HepG2 (cell line): ENCODE data around the gene FBXW2. TPM values are rescaled to one million over a fixed set of nuclear protein-coding genes. Genes with fewer than 3 reads are reported as not detected.
A peak's percentile ranks its signal among the peaks of the same experiment; 100 is the strongest.

ENCODE experiments used
- ATAC-seq: fragments of 200-7000 bp; cut with Tn5 transposase; 3 replicates; pipeline ENCODE4 v1.9.1; 2020; ENCODE audit warnings: mild to moderate bottlenecking, moderate library complexity
- BruUV-seq: library from RNA; stranded (reverse); fragments of 400-500 nt; replicated peaks from 2 replicates; lab custom pipeline; 2021; lab: Mats Ljungman, UMichigan
- CTCF ChIA-PET: fragments of 300-600 bp; formaldehyde crosslinking; extraction: SDS; loops from one replicate; lab custom pipeline; 2021; ENCODE audit warnings: low total read pairs, inconsistent platforms, low intra/inter-chr PET ratio; lab: Yijun Ruan, JAX
- POLR2A ChIA-PET: fragments of 350-600 bp; sonication (Branson Sonifier 250); formaldehyde crosslinking; loops from one replicate; lab custom pipeline; 2020; ENCODE audit warnings: antibody characterized with exemption, inconsistent platforms; lab: Yijun Ruan, JAX
- DNase-seq: peaks from one replicate; pipeline ENCODE4 v3.0.0-alpha.2; 2015; ENCODE audit warnings: low spot score
- FAIRE-seq: peaks from 3 replicates; lab custom pipeline; 2011; peaks lifted over from hg19 to GRCh38; lab: Jason Lieb, UNC
- H2AFZ ChIP-seq: one replicate; pipeline ENCODE4 v1.6.1; 2011; ENCODE audit warnings: low read length, inconsistent platforms
- H3K27ac ChIP-seq: fragments of 300-600 bp; 3 replicates; pipeline ENCODE4 v1.8.0; 2011; ENCODE audit warnings: mixed run types, mild to moderate bottlenecking, mixed read lengths, low read length, inconsistent platforms; ENCODE audit not compliant: insufficient read depth; ENCODE audit errors: extremely low read length
- H3K27me3 ChIP-seq, 2 experiments: fragments of 200-600 bp in 1 of 2; 2 replicates in 1 of 2; 3 replicates in 1 of 2; pipeline versions ENCODE4 v1.6.0 to v1.8.0; 2011; ENCODE audit warnings: low read length in 2 of 2, mild to moderate bottlenecking in 2 of 2, moderate library complexity in 2 of 2, inconsistent platforms in 1 of 2; ENCODE audit not compliant: insufficient read depth in 2 of 2, control insufficient read depth in 1 of 2
- H3K36me3 ChIP-seq, 2 experiments: fragments of 200-600 bp in 1 of 2; replicated peaks in 1 of 2; 2 replicates in 1 of 2; 3 replicates in 1 of 2; pipeline versions ENCODE4 v1.5.1 to v1.8.0; 2011; ENCODE audit warnings: low read length in 2 of 2, inconsistent platforms in 1 of 2; ENCODE audit not compliant: insufficient read depth in 2 of 2, control insufficient read depth in 1 of 2
- H3K4me1 ChIP-seq: 2 replicates; pipeline ENCODE4 v1.5.1; 2012; ENCODE audit warnings: low read length, inconsistent platforms; ENCODE audit not compliant: insufficient read depth
- H3K4me2 ChIP-seq: 2 replicates; pipeline ENCODE4 v1.6.0; 2011; ENCODE audit warnings: low read depth, low read length, inconsistent platforms
- H3K4me3 ChIP-seq, 3 experiments: fragments of 200-600 bp in 1 of 3; sonication (generic), shearing (Covaris generic) in 1 of 3; replicated peaks in 1 of 3; 2 replicates each; pipeline ENCODE4 v1.5.1; 2011 to 2016; ENCODE audit warnings: low read length in 3 of 3, inconsistent platforms in 2 of 3, low read depth in 2 of 3, mild to moderate bottlenecking in 2 of 3, control low read depth in 1 of 3, mixed read lengths in 1 of 3; ENCODE audit not compliant: insufficient read depth in 1 of 3
- H3K79me2 ChIP-seq: one replicate; pipeline ENCODE4 v1.6.1; 2011; ENCODE audit warnings: low read length, inconsistent platforms; ENCODE audit not compliant: insufficient read depth
- H3K9ac ChIP-seq: 2 replicates; pipeline ENCODE4 v1.6.0; 2011; ENCODE audit warnings: mild to moderate bottlenecking, low read depth, low read length, inconsistent platforms; ENCODE audit not compliant: insufficient read depth
- H3K9me3 ChIP-seq: 2 replicates; pipeline ENCODE4 v1.5.1; 2012; ENCODE audit warnings: mild to moderate bottlenecking, low read length
- H4K20me1 ChIP-seq: 2 replicates; pipeline ENCODE4 v1.6.0; 2011; ENCODE audit warnings: inconsistent platforms, mild to moderate bottlenecking, low read length, moderate library complexity; ENCODE audit not compliant: insufficient read depth
- CENPT ChIP-seq: sonication (generic); formaldehyde crosslinking; IDR thresholded peaks from 2 replicates; pipeline ENCODE4 v1.8.0; 2022; ENCODE audit warnings: low read depth, mild to moderate bottlenecking, moderate library complexity, missing genetic modification reagents
- ELF3 ChIP-seq: IDR thresholded peaks from 2 replicates; pipeline ENCODE4 v1.6.1; 2016; ENCODE audit warnings: missing genetic modification reagents, missing compliant biosample characterization
- IRF2 ChIP-seq: IDR thresholded peaks from 2 replicates; pipeline ENCODE4 v1.6.1; 2018; ENCODE audit warnings: missing genetic modification reagents, missing compliant biosample characterization
- MAZ ChIP-seq, 2 experiments: sonication (generic) in 1 of 2; formaldehyde crosslinking in 1 of 2; IDR thresholded peaks; 2 replicates each; pipeline versions ENCODE4 v1.5.0 to v1.6.1; 2012 to 2020; ENCODE audit warnings: low read depth in 2 of 2, mild to moderate bottlenecking in 2 of 2, borderline replicate concordance in 1 of 2, improper control_type of control experiment in 1 of 2, low read length in 1 of 2, missing genetic modification reagents in 1 of 2, moderate library complexity in 1 of 2
- NR2C2 ChIP-seq: sonication (generic); formaldehyde crosslinking; IDR thresholded peaks from 2 replicates; pipeline ENCODE4 v1.4.0; 2020; ENCODE audit warnings: missing genetic modification reagents, mild to moderate bottlenecking, moderate library complexity, borderline replicate concordance
- RERE ChIP-seq: IDR thresholded peaks from 2 replicates; pipeline ENCODE4 v1.6.1; 2016; ENCODE audit warnings: low read depth, missing genetic modification reagents, missing compliant biosample characterization
- ZFX ChIP-seq: sonication (generic); formaldehyde crosslinking; IDR thresholded peaks from 2 replicates; pipeline ENCODE4 v1.4.0; 2020; ENCODE audit warnings: mild to moderate bottlenecking, low read depth, missing genetic modification reagents, moderate library complexity
- ZNF792 ChIP-seq: IDR thresholded peaks from 2 replicates; pipeline ENCODE4 v1.6.1; 2016
- WGBS: methylation state at CpG from one replicate; pipeline ENCODE4 v1.1.6; 2017; ENCODE audit warnings: low lambda C conversion rate; 5-methylcytosine and 5-hydroxymethylcytosine counted together
- in situ Hi-C: cut with HindIII; loops from 2 replicates; pipeline ENCODE4 v1.10.0; 2017; ENCODE audit warnings: low pct_unique_long_range_greater_than_20kb; ENCODE audit not compliant: extremely low pct_ligation_motif_present
- intact Hi-C: fragments of 100-400 bp; cut with micrococcal nuclease; formaldehyde crosslinking; loops from one replicate; pipeline ENCODE4 v1.10.0; 2022; ENCODE audit not compliant: unreplicated experiment
- polyA plus RNA-seq, 8 experiments: library from polyadenylated mRNA; depleted of rRNA in 3 of 8; stranded (reverse) in 7 of 8; unstranded in 1 of 8; fragments of >200 nt; fragmentation: Illumina TruSeq in 4 of 8; extraction: Trizol in 4 of 8; gene quantifications; 2 replicates each; pipeline versions ENCODE4 v1.2.1 to v1.2.3, GENCODE V29; 2011 to 2016; ENCODE audit warnings: low read depth in 4 of 8, missing spikeins in 1 of 8, mixed read lengths in 1 of 8; ENCODE audit not compliant: insufficient read depth in 1 of 8
- total RNA-seq, 5 experiments: library from RNA; depleted of rRNA; stranded (reverse); fragments of >200 nt; fragmentation: Illumina TruSeq; extraction: Trizol; gene quantifications; 2 replicates each; pipeline ENCODE4 v1.2.3, GENCODE V29; 2016; ENCODE audit warnings: low read depth in 1 of 5
- TF ChIP-seq, protein P1 (sequence below): IDR thresholded peaks from 2 replicates; pipeline ENCODE4 v1.6.1; 2016; ENCODE audit warnings: low read depth
- TF ChIP-seq, protein P2 (sequence below): sonication (generic); formaldehyde crosslinking; IDR thresholded peaks from 2 replicates; pipeline ENCODE4 v1.8.0; 2022; ENCODE audit warnings: mild to moderate bottlenecking, missing genetic modification reagents, borderline replicate concordance

FBXW2 gene
- total and polyA plus RNA-seq, 2 of the 13 experiments (the other 11 are each of a cell fraction or from before 2014, with no cell fraction given): 35.4 to 43.1 TPM

GRCh38 chr9:120730654-120731514, 62.3 kb downstream of the FBXW2 start:
- DNase-seq (peak; percentile 91), FAIRE-seq (peak; percentile 75), ATAC-seq (peak; percentile 82)
- intact Hi-C loops: loop anchor here (2.0 to 5.0 kb wide), 2 partner anchors 16 to 114 kb away; partner anchors contain the start of gene MEGF9
- Histone ChIP-seq H3K79me2 (no peaks in the 10 kb centered on the region), H3K4me1 (peaks cover 66% of the 10 kb centered on the region), H3K9ac (no peak overlapping the region), H3K27me3 (no peaks in the 10 kb centered on the region), H3K9me3 (no peaks in the 10 kb centered on the region), H4K20me1 (no peaks in the 10 kb centered on the region), H3K27ac (peak overlapping the region; percentile 9), H3K4me2 (peak overlapping the region; percentile 62), H2AFZ (no peak overlapping the region), H3K36me3 (no peaks in the 10 kb centered on the region), H3K4me3 (peak overlapping the region in 1 of 3 experiments; percentile 27; a peak in 1 of 6 replicates)
- in situ Hi-C loops: loop anchor here (5.0 kb wide), 1 partner anchor 109 kb away; no protein-coding TSS in a partner anchor
- no TSS peak for BruUV-seq
- ChIA-PET CTCF (no interaction called here), POLR2A (interaction anchor here (0.6 to 3.6 kb wide), 13 partner anchors 9 to 347 kb away, joined by 3 to 37 read pairs (median 5); partner anchors contain the start of genes FBXW2 and MEGF9)
- 6% methylated on average over 6 of the region's 7 CpGs for WGBS
- TF ChIP-seq CENPT (CRISPR knock-in tag): no peak
- TF ChIP-seq, protein P1, sequence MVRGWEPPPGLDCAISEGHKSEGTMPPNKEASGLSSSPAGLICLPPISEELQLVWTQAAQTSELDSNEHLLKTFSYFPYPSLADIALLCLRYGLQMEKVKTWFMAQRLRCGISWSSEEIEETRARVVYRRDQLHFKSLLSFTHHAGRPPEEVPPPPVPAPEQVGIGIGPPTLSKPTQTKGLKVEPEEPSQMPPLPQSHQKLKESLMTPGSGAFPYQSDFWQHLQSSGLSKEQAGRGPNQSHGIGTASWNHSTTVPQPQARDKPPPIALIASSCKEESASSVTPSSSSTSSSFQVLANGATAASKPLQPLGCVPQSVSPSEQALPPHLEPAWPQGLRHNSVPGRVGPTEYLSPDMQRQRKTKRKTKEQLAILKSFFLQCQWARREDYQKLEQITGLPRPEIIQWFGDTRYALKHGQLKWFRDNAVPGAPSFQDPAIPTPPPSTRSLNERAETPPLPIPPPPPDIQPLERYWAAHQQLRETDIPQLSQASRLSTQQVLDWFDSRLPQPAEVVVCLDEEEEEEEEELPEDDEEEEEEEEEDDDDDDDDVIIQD (CRISPR knock-in tag): peak; percentile 51; the same call in 1 of the 2 replicates
- TF ChIP-seq ZFX: peak; percentile 50
- TF ChIP-seq MAZ (IDR thresholded peaks at IDR 0.05; ENCODE audit: borderline replicate concordance, low read depth, low read length): no peak
- TF ChIP-seq MAZ (CRISPR knock-in tag; IDR thresholded peaks at IDR 0.05; ENCODE audit: low read depth): 0 out of 2 replicates have a peak, but pooled peaks have one; percentile 47
- peak; percentile 38; the same call in 1 of the 2 replicates for TF ChIP-seq ELF3
- TF ChIP-seq, protein P2, sequence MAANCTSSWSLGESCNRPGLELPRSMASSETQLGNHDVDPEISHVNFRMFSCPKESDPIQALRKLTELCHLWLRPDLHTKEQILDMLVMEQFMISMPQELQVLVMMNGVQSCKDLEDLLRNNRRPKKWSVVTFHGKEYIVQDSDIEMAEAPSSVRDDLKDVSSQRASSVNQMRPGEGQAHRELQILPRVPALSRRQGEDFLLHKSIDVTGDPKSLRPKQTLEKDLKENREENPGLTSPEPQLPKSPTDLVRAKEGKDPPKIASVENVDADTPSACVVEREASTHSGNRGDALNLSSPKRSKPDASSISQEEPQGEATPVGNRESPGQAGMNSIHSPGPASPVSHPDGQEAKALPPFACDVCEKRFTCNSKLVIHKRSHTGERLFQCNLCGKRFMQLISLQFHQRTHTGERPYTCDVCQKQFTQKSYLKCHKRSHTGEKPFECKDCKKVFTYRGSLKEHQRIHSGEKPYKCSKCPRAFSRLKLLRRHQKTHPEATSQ (CRISPR knock-in tag): peak; percentile 65; the same call in 1 of the 2 replicates
- TF ChIP-seq NR2C2 (CRISPR knock-in tag): peak; percentile 71
- TF ChIP-seq IRF2: peak; percentile 76; the same call in 1 of the 2 replicates
- TF ChIP-seq RERE: peak; percentile 74; the same call in 1 of the 2 replicates
- peak; percentile 54; the same call in 1 of the 2 replicates for TF ChIP-seq ZNF792 (CRISPR knock-in tag)
